Mammary epithelial cell (primary cell): ENCODE measurements around the gene MTMR6.

ENCODE experiments used
- EZH2 ChIP-seq: IDR thresholded peaks from 2 replicates; pipeline ENCODE4 v1.6.1; 2012; ENCODE audit warnings: low read length, inconsistent platforms, borderline replicate concordance
- TF ChIP-seq, protein P1 (sequence below), 2 donors: IDR thresholded peaks in 1 of 2; conservative IDR thresholded peaks in 1 of 2; 2 replicates each; pipeline ENCODE4 v1.5.1; 2011 to 2012; ENCODE audit warnings: inconsistent platforms in 2 of 2, low read length in 2 of 2, mild to moderate bottlenecking in 2 of 2, control low read depth in 1 of 2, low read depth in 1 of 2; ENCODE audit not compliant: insufficient read depth in 1 of 2; ENCODE audit errors: extremely low read depth in 1 of 2

DNA sequence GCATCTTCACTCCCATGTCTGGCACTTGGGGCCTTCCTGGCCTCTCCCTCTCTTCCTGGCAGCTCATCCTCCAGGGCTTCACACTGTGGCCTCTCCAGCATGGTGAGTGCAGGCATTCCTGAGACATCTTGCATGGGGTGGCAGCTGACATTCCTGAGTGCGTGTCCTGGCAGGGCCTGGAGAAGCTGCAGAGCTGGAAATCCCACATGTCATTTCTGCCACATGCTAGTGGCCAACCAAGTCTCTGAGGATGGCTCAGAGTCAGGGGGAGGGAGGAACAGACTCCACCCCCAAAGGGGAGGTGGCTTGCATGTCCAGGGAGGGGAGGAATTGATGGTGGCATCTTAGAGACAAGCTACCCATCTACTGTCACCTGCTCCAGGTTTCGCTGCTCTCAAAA, 73.6 kb downstream of the MTMR6 start:
- TF ChIP-seq, protein P1, sequence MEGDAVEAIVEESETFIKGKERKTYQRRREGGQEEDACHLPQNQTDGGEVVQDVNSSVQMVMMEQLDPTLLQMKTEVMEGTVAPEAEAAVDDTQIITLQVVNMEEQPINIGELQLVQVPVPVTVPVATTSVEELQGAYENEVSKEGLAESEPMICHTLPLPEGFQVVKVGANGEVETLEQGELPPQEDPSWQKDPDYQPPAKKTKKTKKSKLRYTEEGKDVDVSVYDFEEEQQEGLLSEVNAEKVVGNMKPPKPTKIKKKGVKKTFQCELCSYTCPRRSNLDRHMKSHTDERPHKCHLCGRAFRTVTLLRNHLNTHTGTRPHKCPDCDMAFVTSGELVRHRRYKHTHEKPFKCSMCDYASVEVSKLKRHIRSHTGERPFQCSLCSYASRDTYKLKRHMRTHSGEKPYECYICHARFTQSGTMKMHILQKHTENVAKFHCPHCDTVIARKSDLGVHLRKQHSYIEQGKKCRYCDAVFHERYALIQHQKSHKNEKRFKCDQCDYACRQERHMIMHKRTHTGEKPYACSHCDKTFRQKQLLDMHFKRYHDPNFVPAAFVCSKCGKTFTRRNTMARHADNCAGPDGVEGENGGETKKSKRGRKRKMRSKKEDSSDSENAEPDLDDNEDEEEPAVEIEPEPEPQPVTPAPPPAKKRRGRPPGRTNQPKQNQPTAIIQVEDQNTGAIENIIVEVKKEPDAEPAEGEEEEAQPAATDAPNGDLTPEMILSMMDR (conservative IDR thresholded peaks at IDR 0.05 in 1 of 2, IDR thresholded peaks at IDR 0.05 in 1 of 2; ENCODE audit: extremely low read depth in 1 of 2, insufficient read depth in 1 of 2, low read depth in 1 of 2, low read length in 2 of 2), result no peak
- TF ChIP-seq EZH2, result no peak
